Stimulated activated CD4-positive, alpha-beta T cell treated with anti-CD3 and anti-CD28 coated beads, Interleukin-1b, Interleukin-23, amount 100 ng/mL, for 1 hour (primary cell): Measurements from ENCODE around the gene SEC63.
"Not testable (repeated sequence)": the region's sequence is repeated elsewhere in the genome, so short reads cannot be mapped to it uniquely, and the experiment has no call there.

Source experiments
- DNase-seq, 2 donors: peaks; one replicate each; pipeline ENCODE4 v3.0.0-alpha.2; 2020; ENCODE audit warnings: low read depth in 2 of 2

Gene SEC63

DNA sequence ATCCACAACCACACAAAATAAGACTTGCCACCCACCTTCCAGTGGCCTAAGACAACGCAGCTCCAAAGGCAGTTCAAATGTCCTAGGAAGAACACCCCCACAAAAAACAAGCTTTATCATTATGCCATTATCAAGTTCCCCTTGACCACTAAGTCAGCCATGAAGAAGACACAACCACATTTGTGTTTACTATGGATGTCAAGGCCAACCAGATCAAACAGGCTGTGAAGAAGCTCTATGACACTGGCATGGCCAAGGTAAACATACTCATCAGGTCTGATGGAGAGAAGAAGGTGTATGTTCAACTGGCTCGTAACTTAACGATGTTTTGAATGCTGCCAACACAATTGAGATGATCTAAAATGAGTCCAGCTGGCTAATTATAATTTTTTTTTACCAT, 26.1 kb downstream of the SEC63 start:
- no peak for DNase-seq

DNA sequence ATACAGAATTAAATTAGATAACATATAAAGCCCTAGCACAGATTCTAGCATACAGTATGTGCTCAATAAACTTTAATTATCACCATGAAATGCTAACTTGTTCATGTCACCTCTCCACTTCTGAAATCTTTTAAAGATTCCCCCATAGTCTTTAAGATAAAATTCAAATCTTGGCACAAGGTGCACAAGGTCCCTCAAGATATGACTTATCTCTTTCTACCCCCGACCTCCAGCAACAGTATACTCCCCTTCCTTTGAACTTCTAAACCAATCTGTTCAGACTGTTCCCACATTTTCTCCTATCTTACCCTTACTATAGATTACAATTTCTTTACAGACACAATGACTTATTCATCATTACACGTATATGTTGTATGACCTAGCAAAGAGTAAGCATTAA, 29.0 kb downstream of the SEC63 start:
- DNase-seq = no peak

GRCh38 chr6:107926697-107927544, 31.1 kb downstream of the SEC63 start:
- not testable (repeated sequence) for DNase-seq

DNA sequence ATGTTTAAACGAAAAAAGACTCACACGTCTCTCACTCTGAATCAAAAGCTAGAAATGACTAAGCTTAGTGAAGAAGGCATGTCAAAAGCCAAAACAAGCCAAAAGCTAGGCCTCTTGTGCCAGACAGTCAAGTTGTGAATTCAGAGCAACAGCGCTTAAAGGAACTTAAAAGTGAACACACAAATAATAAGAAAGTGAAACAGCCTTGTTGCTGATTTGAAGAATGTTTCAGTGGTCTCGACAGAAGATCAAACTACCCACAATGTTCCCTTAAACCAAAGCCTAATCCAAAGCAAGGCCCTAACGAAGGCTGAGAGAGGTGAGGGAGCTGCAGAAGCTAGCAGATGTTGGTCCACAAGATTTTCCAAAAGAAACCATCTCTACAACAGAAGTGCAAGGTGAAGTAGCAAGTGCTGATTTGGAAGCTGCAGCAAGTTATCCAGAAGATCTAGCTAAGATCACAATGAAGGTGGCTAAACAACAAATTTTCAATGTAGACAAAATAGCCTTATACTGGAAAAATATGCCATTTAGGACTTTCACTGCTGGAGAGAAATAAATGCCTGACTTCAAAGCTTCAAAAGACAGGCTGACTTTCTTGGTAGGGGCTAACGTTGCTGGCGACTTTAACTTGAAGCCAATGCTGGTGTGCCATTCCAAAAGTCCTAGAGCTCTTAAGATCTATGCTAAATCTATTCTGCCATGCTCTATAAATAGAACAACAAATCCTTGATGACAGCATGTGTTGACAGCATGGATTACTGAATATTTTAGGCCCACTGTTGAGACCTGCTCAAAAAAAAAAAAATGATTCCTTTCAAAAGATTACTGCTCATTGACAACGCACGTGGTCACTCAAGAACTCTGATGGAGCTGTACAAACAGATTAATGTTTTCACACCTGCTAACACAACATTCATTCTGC, 40.3 kb downstream of the SEC63 start:
- DNase-seq = no peak

- DNase-seq = not testable (repeated sequence)
Measured at GRCh38 chr6:107916961-107917360, 41.0 kb downstream of the SEC63 start.

DNA sequence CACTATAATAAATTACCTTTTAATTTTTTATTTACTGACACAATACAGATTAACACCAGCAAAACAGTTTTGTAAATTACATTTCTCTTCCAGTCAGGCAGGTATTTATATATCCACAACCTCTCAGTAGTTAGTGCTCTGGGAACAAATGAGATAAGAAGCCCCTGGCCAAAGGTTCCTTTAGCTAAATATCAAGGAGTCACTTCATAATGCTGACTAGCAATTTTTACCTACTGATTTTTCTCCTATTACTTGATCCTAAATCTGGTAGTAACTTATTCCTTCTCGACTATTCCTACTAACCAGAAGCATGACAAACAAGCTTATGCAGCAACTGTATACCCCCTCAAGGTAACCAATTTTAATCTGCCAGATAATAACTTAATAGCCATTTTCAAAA, 46.3 kb downstream of the SEC63 start:
- DNase-seq = no peak

DNA sequence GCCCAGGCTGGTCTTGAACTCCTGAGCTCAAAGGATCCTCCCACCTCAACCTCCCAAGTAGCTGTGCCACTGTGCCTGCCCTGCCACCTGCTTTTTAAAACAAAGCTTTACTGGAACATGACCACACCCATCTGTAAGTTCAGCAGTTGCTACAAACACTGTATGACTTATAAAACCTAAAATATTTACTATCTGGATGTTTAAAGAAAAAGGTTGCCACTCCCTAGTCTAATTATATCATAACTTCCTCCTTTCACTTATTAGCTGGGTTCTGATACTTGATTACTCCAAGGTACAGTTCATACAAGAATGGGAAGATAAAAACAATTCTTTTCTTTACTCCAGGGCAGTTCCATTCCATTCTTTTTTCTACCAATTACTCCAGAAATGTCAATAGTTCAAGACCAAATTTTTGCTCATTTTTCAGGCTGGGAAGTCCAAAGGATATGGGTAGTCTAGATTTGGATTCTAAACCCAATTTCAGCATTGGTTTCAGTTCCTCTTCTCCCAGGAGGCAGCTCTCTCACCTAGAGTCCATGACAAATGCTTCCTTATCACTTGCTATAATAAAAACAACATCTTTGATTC, 63.1 kb downstream of the SEC63 start:
- no peak for DNase-seq

- not testable (repeated sequence) for DNase-seq
Measured at GRCh38 chr6:107890431-107890830, 67.6 kb downstream of the SEC63 start.

- DNase-seq = not testable (repeated sequence)
Measured at GRCh38 chr6:107885950-107886349, 72.1 kb downstream of the SEC63 start.

GRCh38 chr6:107879941-107880340, 78.1 kb downstream of the SEC63 start:
- DNase-seq = no peak

- no peak for DNase-seq
Measured at GRCh38 chr6:107877968-107878367, 80.0 kb downstream of the SEC63 start.

- DNase-seq = no peak
Measured at GRCh38 chr6:107871976-107872375, 86.0 kb downstream of the SEC63 start.

DNA sequence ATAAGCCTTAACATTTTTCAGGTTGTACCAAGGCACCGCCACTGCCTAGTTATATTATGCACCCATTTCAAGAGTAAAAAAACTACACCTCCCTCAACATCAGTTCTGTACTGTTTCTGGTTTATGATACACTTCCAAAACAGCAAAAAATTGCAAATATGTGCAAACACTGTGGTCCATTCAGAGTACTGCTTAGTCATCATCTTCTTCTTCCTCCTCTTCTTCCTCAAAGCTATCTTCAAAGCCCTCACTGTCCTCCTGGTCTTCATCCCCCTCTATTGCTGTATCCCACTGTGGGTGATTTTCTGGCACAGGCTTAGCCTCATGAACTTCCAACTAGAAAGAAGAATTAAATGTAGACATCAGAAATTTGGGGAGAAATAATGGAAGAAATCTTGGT, 86.5 kb downstream of the SEC63 start:
- DNase-seq = not testable (repeated sequence)

DNA sequence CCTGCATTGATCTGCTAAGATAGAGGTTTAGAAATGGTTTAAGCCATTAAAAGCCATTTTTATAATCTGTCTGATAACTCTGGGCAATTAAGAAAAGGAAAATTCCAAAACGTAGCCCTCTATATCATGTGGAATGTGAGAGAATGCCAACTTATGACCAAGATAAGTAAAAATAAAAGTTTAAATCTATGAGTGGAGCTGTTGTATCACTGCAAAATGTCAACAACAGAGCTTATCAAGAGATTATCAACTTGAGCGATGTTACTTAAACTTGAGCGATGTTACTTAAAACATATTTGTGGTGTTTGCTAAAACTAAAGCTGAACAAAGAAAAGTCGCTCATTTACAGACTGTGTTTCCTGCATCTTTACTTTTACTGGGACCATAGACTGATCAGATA, 87.0 kb downstream of the SEC63 start:
- DNase-seq = no peak

DNA sequence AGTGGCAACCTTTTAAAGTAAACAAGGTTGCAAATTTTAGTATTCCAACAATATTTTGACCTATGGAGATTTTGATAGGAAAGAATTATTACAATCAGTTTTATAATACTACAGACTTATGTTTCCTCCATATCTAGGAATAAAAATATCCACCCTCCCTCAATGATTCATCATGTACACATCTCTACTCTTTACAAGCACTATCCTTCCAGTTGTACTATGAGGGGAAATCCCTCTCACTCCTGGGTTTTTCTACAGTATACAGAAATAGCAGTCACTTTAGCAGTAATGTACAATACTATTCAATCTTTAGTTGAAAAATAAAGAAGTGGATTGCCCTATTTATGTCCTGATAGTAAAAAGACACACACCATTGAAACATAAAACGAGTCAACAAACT, 87.6 kb downstream of the SEC63 start:
- DNase-seq = no peak

- no peak for DNase-seq
Measured at GRCh38 chr6:107869871-107870270, 88.1 kb downstream of the SEC63 start.

- DNase-seq = no peak
Measured at GRCh38 chr6:107868867-107869611, 89.0 kb downstream of the SEC63 start.

- no peak for DNase-seq
Measured at GRCh38 chr6:107867302-107867615, 90.7 kb downstream of the SEC63 start.

DNA sequence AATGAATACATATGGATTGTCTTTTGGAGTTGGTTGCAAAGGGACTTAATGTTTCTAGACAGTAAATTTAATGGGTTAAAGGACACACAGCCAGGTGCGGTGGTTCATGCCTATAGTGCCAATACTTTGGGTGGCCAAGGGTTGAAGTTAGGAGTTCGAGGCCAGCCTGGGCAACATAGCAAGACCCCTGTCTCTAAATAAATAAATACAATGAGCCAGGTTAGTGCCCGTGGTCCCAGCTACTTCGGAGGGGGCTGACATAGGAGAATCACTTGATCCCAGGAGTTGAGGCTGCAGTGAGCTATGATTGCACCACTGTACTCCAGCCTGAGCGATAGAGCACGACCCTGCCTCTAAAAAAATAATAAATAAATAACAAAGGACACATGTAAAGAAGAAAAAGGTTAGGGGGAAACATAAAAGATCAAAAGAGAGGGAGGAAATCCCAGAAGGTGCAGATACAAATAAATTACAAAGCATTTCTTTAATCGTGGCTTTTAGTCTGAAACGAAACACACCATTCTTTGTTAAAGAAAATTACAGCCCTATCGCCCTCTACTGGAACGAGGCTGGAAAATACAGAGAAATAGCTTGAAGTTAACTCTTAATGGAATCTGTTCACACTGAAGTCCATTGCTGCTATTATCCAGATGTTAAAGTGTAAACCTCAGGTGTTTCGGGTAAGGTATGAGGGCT, 91.3 kb downstream of the SEC63 start:
- DNase-seq = no peak

- DNase-seq = no peak
Measured at GRCh38 chr6:107864226-107865127, 93.5 kb downstream of the SEC63 start.
